GM18508 (cell line): Measurements from ENCODE around the gene ZNF165.
"Not testable (repeated sequence)": the region's sequence is repeated elsewhere in the genome, so short reads cannot be mapped to it uniquely, and the experiment has no call there.

Source experiments
- ATAC-seq: cut with Tn5 transposase; IDR thresholded peaks from one replicate; pipeline ENCODE4 v1.9.1; 2021; ENCODE audit warnings: moderate number of reproducible peaks; ENCODE audit not compliant: insufficient read depth, unreplicated experiment

Gene ZNF165

GRCh38 chr6:28118217-28118616, 37.8 kb downstream of the ZNF165 start:
- no peak for ATAC-seq

- ATAC-seq = no peak
Measured at GRCh38 chr6:28121876-28122275, 41.5 kb downstream of the ZNF165 start.

- not testable (repeated sequence) for ATAC-seq
Measured at GRCh38 chr6:28122283-28122682, 41.9 kb downstream of the ZNF165 start.

GRCh38 chr6:28124350-28124970, 44.1 kb downstream of the ZNF165 start, which contains the start of gene ZSCAN16:
TSS of gene ZSCAN16 (plus strand) at chr6:28124609. CDS start at chr6:28125444, 835 bp downstream.
- ATAC-seq = no peak

- no peak for ATAC-seq
Measured at GRCh38 chr6:28124971-28125353, 44.6 kb downstream of the ZNF165 start.

- no peak for ATAC-seq
Measured at GRCh38 chr6:28125401-28125800, 45.0 kb downstream of the ZNF165 start.

GRCh38 chr6:28134015-28134414, 53.6 kb downstream of the ZNF165 start:
- ATAC-seq = no peak

GRCh38 chr6:28134716-28135115, 54.3 kb downstream of the ZNF165 start:
- ATAC-seq = no peak

GRCh38 chr6:28135393-28135792, 55.0 kb downstream of the ZNF165 start:
- no peak for ATAC-seq

- ATAC-seq = no peak
Measured at GRCh38 chr6:28136585-28137504, 56.5 kb downstream of the ZNF165 start.

GRCh38 chr6:28137505-28137981, 57.2 kb downstream of the ZNF165 start:
- no peak for ATAC-seq
